ENCODE data around the gene CCDC39. TPM values are rescaled to one million over a fixed set of nuclear protein-coding genes. Genes with fewer than 3 reads are reported as not detected.
A peak's percentile ranks its signal among the peaks of the same experiment; 100 is the strongest.

CCDC39 gene
- total RNA-seq (not detected), polyA plus RNA-seq (0.14 TPM)

GRCh38 chr3:180679178-180680096 lies at the start of gene CCDC39:
Gene CCDC39, minus strand, starts transcription at chr3:180679489. Its CDS starts 109 bp downstream, at chr3:180679380.
- WGBS, result under 1% methylated on average over 56 of the region's 56 CpGs
- Histone ChIP-seq H3K4me1 (ENCODE audit: insufficient read depth) (no peaks in the 10 kb centered on the region), H3K36me3 (ENCODE audit: insufficient read depth) (no peaks in the 10 kb centered on the region), H3K27ac (ENCODE audit: low read depth) (no peak within 1 kb of the TSS), H3K4me3 (ENCODE audit: low read depth, low read length) (peak within 1 kb of the TSS; percentile 62)
- peak; percentile 45 for DNase-seq (ENCODE audit: extremely low spot score)

GRCh38 chr3:180720012-180720411 lies 40.7 kb upstream of the CCDC39 start:
- no peak for DNase-seq (ENCODE audit: extremely low spot score)
- no peaks in the 10 kb centered on the region for H3K4me1 ChIP-seq (ENCODE audit: insufficient read depth)
- H3K4me3 ChIP-seq (ENCODE audit: low read depth, low read length), result no peak overlapping the region
- H3K27ac ChIP-seq (ENCODE audit: low read depth), result no peak overlapping the region
- 43% methylated on average over 1 of the region's 1 CpG for WGBS
- no peaks in the 10 kb centered on the region for H3K36me3 ChIP-seq (ENCODE audit: insufficient read depth)

- WGBS, result 19% methylated on average over 2 of the region's 2 CpGs
- DNase-seq (ENCODE audit: extremely low spot score), result no peak
- Histone ChIP-seq H3K27ac (ENCODE audit: low read depth) (no peak overlapping the region), H3K4me3 (ENCODE audit: low read depth, low read length) (no peak overlapping the region), H3K36me3 (ENCODE audit: insufficient read depth) (no peaks in the 10 kb centered on the region), H3K4me1 (ENCODE audit: insufficient read depth) (no peaks in the 10 kb centered on the region)
Measured at GRCh38 chr3:180707896-180708295, 28.6 kb upstream of the CCDC39 start.

GRCh38 chr3:180705619-180706018 lies 26.3 kb upstream of the CCDC39 start:
- Histone ChIP-seq H3K4me3 (ENCODE audit: low read depth, low read length) (no peak overlapping the region), H3K4me1 (ENCODE audit: insufficient read depth) (no peaks in the 10 kb centered on the region), H3K27ac (ENCODE audit: low read depth) (no peak overlapping the region), H3K36me3 (ENCODE audit: insufficient read depth) (no peaks in the 10 kb centered on the region)
- no peak for DNase-seq (ENCODE audit: extremely low spot score)
- 59% methylated on average over 4 of the region's 4 CpGs for WGBS

- DNase-seq (ENCODE audit: extremely low spot score), result no peak
- Histone ChIP-seq H3K36me3 (ENCODE audit: insufficient read depth) (no peaks in the 10 kb centered on the region), H3K4me1 (ENCODE audit: insufficient read depth) (no peaks in the 10 kb centered on the region), H3K4me3 (ENCODE audit: low read depth, low read length) (no peak overlapping the region), H3K27ac (ENCODE audit: low read depth) (no peak overlapping the region)
Measured at GRCh38 chr3:180704532-180704931, 25.2 kb upstream of the CCDC39 start.

GRCh38 chr3:180700941-180701340 lies 21.7 kb upstream of the CCDC39 start:
- Histone ChIP-seq H3K27ac (ENCODE audit: low read depth) (no peak overlapping the region), H3K36me3 (ENCODE audit: insufficient read depth) (no peaks in the 10 kb centered on the region), H3K4me3 (ENCODE audit: low read depth, low read length) (no peak overlapping the region), H3K4me1 (ENCODE audit: insufficient read depth) (no peaks in the 10 kb centered on the region)
- 63% methylated on average over 3 of the region's 3 CpGs for WGBS
- DNase-seq (ENCODE audit: extremely low spot score), result no peak

GRCh38 chr3:180698760-180699270 lies 19.5 kb upstream of the CCDC39 start:
- 36% methylated on average over 3 of the region's 3 CpGs for WGBS
- Histone ChIP-seq H3K4me3 (ENCODE audit: low read depth, low read length) (no peak overlapping the region), H3K36me3 (ENCODE audit: insufficient read depth) (no peaks in the 10 kb centered on the region), H3K27ac (ENCODE audit: low read depth) (no peak overlapping the region), H3K4me1 (ENCODE audit: insufficient read depth) (no peaks in the 10 kb centered on the region)
- DNase-seq (ENCODE audit: extremely low spot score), result no peak

GRCh38 chr3:180694321-180694720 lies 15.0 kb upstream of the CCDC39 start:
- DNase-seq (ENCODE audit: extremely low spot score), result no peak
- no peaks in the 10 kb centered on the region for H3K36me3 ChIP-seq (ENCODE audit: insufficient read depth)
- no peaks in the 10 kb centered on the region for H3K4me1 ChIP-seq (ENCODE audit: insufficient read depth)
- no peak overlapping the region for H3K27ac ChIP-seq (ENCODE audit: low read depth)
- no peak overlapping the region for H3K4me3 ChIP-seq (ENCODE audit: low read depth, low read length)

- 90% methylated on average over 1 of the region's 1 CpG for WGBS
- H3K4me3 ChIP-seq (ENCODE audit: low read depth, low read length), result no peak overlapping the region
- no peak overlapping the region for H3K27ac ChIP-seq (ENCODE audit: low read depth)
Measured at GRCh38 chr3:180693656-180694055, 14.4 kb upstream of the CCDC39 start.

GRCh38 chr3:180690061-180690460 lies 10.8 kb upstream of the CCDC39 start:
- Histone ChIP-seq H3K4me3 (ENCODE audit: low read depth, low read length) (no peak overlapping the region), H3K27ac (ENCODE audit: low read depth) (no peak overlapping the region), H3K4me1 (ENCODE audit: insufficient read depth) (no peaks in the 10 kb centered on the region), H3K36me3 (ENCODE audit: insufficient read depth) (no peaks in the 10 kb centered on the region)
- no peak for DNase-seq (ENCODE audit: extremely low spot score)
- WGBS, result 6% methylated on average over 1 of the region's 1 CpG

More at GRCh38 chr3:180693656-180694055, 14.4 kb upstream of the CCDC39 start:
- Histone ChIP-seq H3K4me1 (ENCODE audit: insufficient read depth) (no peaks in the 10 kb centered on the region), H3K36me3 (ENCODE audit: insufficient read depth) (no peaks in the 10 kb centered on the region)
- no peak for DNase-seq (ENCODE audit: extremely low spot score)

GRCh38 chr3:180684807-180685206 lies 5.5 kb upstream of the CCDC39 start:
- no peak overlapping the region for H3K4me3 ChIP-seq (ENCODE audit: low read depth, low read length)
- no peaks in the 10 kb centered on the region for H3K36me3 ChIP-seq (ENCODE audit: insufficient read depth)
- WGBS, result 18% methylated on average over 3 of the region's 3 CpGs
- no peak for DNase-seq (ENCODE audit: extremely low spot score)
- no peak overlapping the region for H3K27ac ChIP-seq (ENCODE audit: low read depth)
- H3K4me1 ChIP-seq (ENCODE audit: insufficient read depth), result no peaks in the 10 kb centered on the region

- Histone ChIP-seq H3K4me3 (ENCODE audit: low read depth, low read length) (no peak overlapping the region), H3K4me1 (ENCODE audit: insufficient read depth) (no peaks in the 10 kb centered on the region), H3K36me3 (ENCODE audit: insufficient read depth) (no peaks in the 10 kb centered on the region), H3K27ac (ENCODE audit: low read depth) (no peak overlapping the region)
- no peak for DNase-seq (ENCODE audit: extremely low spot score)
- 79% methylated on average over 2 of the region's 2 CpGs for WGBS
Measured at GRCh38 chr3:180683816-180684215, 4.5 kb upstream of the CCDC39 start.

GRCh38 chr3:180680097-180680430 lies 775 bp upstream of the CCDC39 start:
- WGBS, result 1% methylated on average over 7 of the region's 7 CpGs
- H3K4me1 ChIP-seq (ENCODE audit: insufficient read depth), result no peaks in the 10 kb centered on the region
- no peak for DNase-seq (ENCODE audit: extremely low spot score)
- H3K4me3 ChIP-seq (ENCODE audit: low read depth, low read length), result peak overlapping the region; percentile 62
- no peaks in the 10 kb centered on the region for H3K36me3 ChIP-seq (ENCODE audit: insufficient read depth)
- no peak overlapping the region for H3K27ac ChIP-seq (ENCODE audit: low read depth)

- H3K36me3 ChIP-seq (ENCODE audit: insufficient read depth), result no peaks in the 10 kb centered on the region
- no peak overlapping the region for H3K4me3 ChIP-seq (ENCODE audit: low read depth, low read length)
- 18% methylated on average over 8 of the region's 8 CpGs for WGBS
- no peak for DNase-seq (ENCODE audit: extremely low spot score)
- no peak overlapping the region for H3K27ac ChIP-seq (ENCODE audit: low read depth)
- H3K4me1 ChIP-seq (ENCODE audit: insufficient read depth), result no peaks in the 10 kb centered on the region
Measured at GRCh38 chr3:180678231-180678630, 1.1 kb downstream of the CCDC39 start.
